ENCODE data around the gene MAPK6.
"Not testable (repeated sequence)": the region's sequence is repeated elsewhere in the genome, so short reads cannot be mapped to it uniquely, and the experiment has no call there.

The MAPK6 gene

DNA sequence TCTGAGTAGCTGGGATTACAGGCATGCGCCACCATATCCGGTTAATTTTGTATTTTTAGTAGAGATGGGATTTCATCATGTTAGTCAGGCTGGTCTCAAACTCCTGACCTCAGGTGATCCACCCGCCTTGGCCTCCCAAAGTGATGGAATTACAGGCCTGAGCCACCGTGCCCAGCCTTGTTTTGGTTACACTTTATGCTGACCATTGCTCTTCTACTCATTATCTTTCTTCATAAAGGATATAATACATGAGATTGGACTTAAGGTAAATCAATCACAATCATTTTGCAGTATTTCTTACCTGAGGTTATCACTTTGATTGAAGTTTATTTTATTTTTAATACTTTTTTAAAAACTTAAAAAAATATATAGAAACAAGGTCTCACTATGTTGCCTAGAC lies 45.2 kb upstream of the MAPK6 start:
- H3K4me3 ChIP-seq (ENCODE audit: low read depth, low read length) = no peak overlapping the region
- no peak for DNase-seq (ENCODE audit: low read depth, low spot score)
- in situ Hi-C loops (cut with HindIII; ENCODE audit: low sequenced_read_pairs) = no loop called here
- TF ChIP-seq, protein P1, sequence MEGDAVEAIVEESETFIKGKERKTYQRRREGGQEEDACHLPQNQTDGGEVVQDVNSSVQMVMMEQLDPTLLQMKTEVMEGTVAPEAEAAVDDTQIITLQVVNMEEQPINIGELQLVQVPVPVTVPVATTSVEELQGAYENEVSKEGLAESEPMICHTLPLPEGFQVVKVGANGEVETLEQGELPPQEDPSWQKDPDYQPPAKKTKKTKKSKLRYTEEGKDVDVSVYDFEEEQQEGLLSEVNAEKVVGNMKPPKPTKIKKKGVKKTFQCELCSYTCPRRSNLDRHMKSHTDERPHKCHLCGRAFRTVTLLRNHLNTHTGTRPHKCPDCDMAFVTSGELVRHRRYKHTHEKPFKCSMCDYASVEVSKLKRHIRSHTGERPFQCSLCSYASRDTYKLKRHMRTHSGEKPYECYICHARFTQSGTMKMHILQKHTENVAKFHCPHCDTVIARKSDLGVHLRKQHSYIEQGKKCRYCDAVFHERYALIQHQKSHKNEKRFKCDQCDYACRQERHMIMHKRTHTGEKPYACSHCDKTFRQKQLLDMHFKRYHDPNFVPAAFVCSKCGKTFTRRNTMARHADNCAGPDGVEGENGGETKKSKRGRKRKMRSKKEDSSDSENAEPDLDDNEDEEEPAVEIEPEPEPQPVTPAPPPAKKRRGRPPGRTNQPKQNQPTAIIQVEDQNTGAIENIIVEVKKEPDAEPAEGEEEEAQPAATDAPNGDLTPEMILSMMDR (IDR thresholded peaks at IDR 0.05; ENCODE audit: low read depth, low read length) = no peak

DNA sequence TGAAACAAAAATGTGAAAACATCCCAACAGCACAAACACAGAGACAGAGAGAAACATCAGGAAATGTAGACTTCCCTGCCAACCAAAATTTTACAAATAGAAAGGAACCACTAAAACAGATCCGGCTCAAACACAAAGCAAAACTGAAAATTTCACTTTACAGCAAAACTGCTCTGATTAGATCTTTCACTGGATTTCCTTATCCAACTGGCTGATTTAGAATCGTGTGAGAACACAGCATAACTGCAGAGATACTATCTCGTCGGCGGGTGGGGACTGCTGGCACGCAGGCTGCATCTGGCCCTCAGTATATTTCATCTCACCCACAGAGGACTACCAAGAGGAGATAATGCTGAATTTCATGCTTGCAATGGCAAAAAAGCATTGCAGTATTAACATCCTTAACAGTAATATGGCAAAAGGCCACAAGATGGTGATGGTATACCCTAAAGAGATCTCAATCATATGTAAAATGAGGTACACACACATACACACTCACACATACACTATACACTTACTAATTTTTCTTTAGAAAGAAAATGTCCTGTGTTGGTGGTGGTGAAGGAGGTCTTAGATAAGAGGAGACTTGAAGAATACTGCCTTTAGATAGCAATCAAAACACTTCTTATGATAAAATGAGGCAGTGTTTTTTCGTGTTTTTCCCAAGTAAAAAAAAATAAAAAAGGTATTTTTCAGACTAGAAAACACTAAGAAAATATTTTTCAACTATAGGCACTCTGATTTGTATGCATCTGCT lies 36.8 kb upstream of the MAPK6 start:
- in situ Hi-C loops (cut with HindIII; ENCODE audit: low sequenced_read_pairs) = no loop called here
- peak; percentile 80 for DNase-seq (ENCODE audit: low read depth, low spot score)
- no peak overlapping the region for H3K4me3 ChIP-seq (ENCODE audit: low read depth, low read length)
- TF ChIP-seq, protein P1 (IDR thresholded peaks at IDR 0.05; ENCODE audit: low read depth, low read length) = peak; percentile 51

DNA sequence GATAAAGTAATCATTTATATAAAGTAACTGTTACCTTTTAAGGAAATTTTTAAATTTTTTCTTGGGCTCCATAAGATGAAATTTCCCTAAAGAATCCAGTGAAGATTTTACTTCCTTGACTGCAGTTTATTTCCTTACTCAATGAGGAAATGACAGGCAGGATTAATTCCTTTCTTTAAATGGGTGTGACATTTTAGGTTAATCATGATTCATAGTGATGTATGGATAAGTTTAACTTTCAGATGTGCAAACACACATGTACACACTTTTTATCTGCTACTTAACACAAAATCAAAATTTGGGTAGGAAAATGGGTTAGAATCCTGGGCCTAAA lies 36.3 kb upstream of the MAPK6 start:
- DNase-seq (ENCODE audit: low read depth, low spot score) = no peak
- in situ Hi-C loops (cut with HindIII; ENCODE audit: low sequenced_read_pairs) = no loop called here
- H3K4me3 ChIP-seq (ENCODE audit: low read depth, low read length) = no peak overlapping the region
- TF ChIP-seq, protein P1 (IDR thresholded peaks at IDR 0.05; ENCODE audit: low read depth, low read length) = no peak

DNA sequence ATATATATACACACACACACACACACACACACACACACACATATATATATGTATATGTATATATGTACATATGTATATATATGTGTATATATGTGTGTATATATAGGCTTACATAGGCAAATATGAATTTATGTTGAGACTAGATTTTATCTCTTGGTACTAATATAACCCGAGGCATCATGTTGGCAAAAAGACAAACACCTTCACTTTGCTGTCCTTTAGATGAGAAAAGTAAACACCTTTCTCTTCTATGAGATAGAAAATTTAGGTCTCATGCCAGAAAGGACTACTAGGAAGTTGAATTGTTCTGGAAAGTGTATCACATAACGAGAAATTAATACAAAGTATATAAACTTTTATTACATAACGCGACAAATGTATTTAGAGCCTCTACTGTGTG lies 27.9 kb upstream of the MAPK6 start:
- in situ Hi-C loops (cut with HindIII; ENCODE audit: low sequenced_read_pairs) = no loop called here
- H3K4me3 ChIP-seq (ENCODE audit: low read depth, low read length) = no peak overlapping the region
- no peak for DNase-seq (ENCODE audit: low read depth, low spot score)
- TF ChIP-seq, protein P1 (IDR thresholded peaks at IDR 0.05; ENCODE audit: low read depth, low read length) = no peak

DNA sequence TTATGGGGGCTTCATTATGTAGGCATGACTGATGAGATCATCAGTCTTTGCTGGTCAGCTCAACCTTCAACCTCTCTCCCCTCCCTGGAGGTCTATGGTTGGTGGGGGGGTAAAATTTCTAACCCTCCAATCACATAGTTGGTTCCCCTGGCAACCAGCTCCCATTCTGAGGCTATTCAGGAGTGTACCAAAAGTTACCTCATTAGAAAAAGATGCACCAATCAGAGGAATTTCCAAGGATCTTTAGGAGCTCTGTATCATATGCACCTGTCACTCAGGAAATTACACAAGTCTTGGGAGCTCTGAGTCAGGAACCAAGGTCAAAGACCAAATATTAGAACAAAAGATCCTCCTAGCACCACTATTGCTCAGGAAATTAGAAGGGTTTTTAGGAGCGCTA lies 26.1 kb upstream of the MAPK6 start:
- in situ Hi-C loops (cut with HindIII; ENCODE audit: low sequenced_read_pairs) = no loop called here
- no peak overlapping the region for H3K4me3 ChIP-seq (ENCODE audit: low read depth, low read length)
- DNase-seq (ENCODE audit: low read depth, low spot score) = no peak
- TF ChIP-seq, protein P1 (IDR thresholded peaks at IDR 0.05; ENCODE audit: low read depth, low read length) = no peak

DNA sequence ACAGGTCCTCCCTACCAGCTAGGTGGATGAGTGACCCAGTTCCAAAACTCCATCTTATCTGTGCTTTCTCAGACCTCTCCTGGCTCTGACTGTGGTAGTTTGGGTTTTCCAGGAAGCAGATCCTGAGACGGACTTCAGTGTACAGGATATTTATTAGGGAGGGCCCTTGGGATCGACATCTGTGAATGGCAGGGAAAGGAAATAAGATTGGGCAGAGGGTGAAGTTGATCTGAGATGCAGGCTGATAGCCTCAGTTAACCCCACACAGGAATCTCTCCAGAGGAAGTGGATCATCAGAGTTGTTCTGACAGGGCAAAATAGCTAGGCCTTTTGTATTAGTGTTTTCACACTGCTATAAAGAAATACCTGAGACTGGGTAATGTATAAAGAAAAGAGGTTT lies 16.7 kb upstream of the MAPK6 start:
- TF ChIP-seq, protein P1 (IDR thresholded peaks at IDR 0.05; ENCODE audit: low read depth, low read length) = no peak
- H3K4me3 ChIP-seq (ENCODE audit: low read depth, low read length) = no peak overlapping the region
- DNase-seq (ENCODE audit: low read depth, low spot score) = no peak
- in situ Hi-C loops (cut with HindIII; ENCODE audit: low sequenced_read_pairs) = no loop called here

DNA sequence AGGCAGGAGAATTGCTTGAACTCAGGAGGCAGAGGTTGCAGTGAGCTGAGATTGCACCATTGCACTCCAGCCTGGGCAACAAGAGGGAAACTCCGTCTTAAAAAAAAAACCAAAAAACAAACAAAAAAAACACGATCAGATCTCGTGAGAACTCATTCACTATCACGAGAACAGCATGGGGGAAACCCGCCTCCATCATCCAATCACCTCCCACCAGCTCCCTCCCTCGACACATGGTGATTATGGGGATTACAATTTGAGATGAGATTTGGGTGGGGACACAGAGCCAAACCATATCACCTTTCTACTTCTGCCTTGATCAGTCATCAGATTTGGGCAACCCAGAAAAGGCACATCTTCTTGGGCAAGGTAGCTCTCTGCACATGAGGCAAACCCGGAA lies 15.9 kb upstream of the MAPK6 start:
- in situ Hi-C loops (cut with HindIII; ENCODE audit: low sequenced_read_pairs); DNase-seq (ENCODE audit: low read depth, low spot score); H3K4me3 ChIP-seq (ENCODE audit: low read depth, low read length): not testable (repeated sequence)

All from astrocyte of the spinal cord (primary cell).